SJSA1 (cell line): ENCODE results near the gene SPRTN. TPM values are rescaled to one million over a fixed set of nuclear protein-coding genes. Genes with fewer than 3 reads are reported as not detected.

Experiments
- DNase-seq, 2 experiments: peaks; one replicate each; pipeline ENCODE4 v3.0.0-alpha.2; 2015 to 2020; ENCODE audit warnings: low spot score in 2 of 2, low read depth in 1 of 2
- H3K27ac ChIP-seq: fragments of 250-450 bp; sonication (Bioruptor Pico); 2 replicates; pipeline ENCODE4 v1.5.1; 2020; ENCODE audit warnings: mild to moderate bottlenecking, moderate library complexity
- H3K27me3 ChIP-seq: fragments of 250-450 bp; sonication (Bioruptor Pico); replicated peaks from 2 replicates; pipeline ENCODE4 v1.5.1; 2020; ENCODE audit warnings: mild to moderate bottlenecking, moderate library complexity
- H3K36me3 ChIP-seq: fragments of 250-450 bp; sonication (Bioruptor Pico); 2 replicates; pipeline ENCODE4 v1.5.1; 2020; ENCODE audit warnings: mild to moderate bottlenecking
- H3K4me1 ChIP-seq: fragments of 250-450 bp; sonication (Bioruptor Pico); replicated peaks from 2 replicates; pipeline ENCODE4 v1.6.1; 2021; ENCODE audit warnings: mild to moderate bottlenecking
- H3K4me3 ChIP-seq: fragments of 250-450 bp; sonication (Bioruptor Pico); 2 replicates; pipeline ENCODE4 v1.5.1; 2020; ENCODE audit warnings: mild to moderate bottlenecking
- H3K9me3 ChIP-seq: fragments of 250-450 bp; sonication (Bioruptor Pico); replicated peaks from 2 replicates; pipeline ENCODE4 v1.5.1; 2020; ENCODE audit warnings: mild to moderate bottlenecking
- total RNA-seq: library from RNA; depleted of rRNA; stranded (reverse); fragments of >200 nt; shearing (Covaris generic); gene quantifications from 2 replicates; pipeline ENCODE4 v1.2.3, GENCODE V29; 2014

SPRTN gene
- total RNA-seq, 1 experiment from 2014 or later: 27.4 TPM

DNA sequence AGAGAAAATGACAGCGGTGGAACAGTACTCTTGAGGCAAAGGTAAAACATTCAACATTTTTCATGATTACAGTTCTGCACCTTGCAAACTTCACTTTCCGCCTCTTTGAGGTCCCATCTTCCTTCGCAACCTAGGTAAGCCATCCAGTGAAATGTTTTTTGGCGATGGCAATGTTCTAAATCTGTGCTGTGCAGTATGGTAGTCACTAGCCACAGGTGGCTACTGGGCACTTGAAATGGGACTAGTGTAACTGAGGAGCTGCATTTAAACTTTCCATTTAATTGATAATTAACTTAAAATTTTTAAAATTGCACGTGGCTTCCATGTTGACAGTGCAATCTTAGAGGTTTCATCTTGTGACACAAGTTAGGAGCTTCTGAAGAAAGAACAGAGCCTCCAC, 13.4 kb upstream of the SPRTN start:
- Histone ChIP-seq H3K4me3 (no peak overlapping the region), H3K36me3 (no peaks in the 10 kb centered on the region), H3K27ac (no peak overlapping the region), H3K9me3 (no peaks in the 10 kb centered on the region; the same call in 1 of the 2 replicates), H3K4me1 (no peaks in the 10 kb centered on the region), H3K27me3 (no peaks in the 10 kb centered on the region; the same call in 1 of the 2 replicates)
- no peak for DNase-seq

DNA sequence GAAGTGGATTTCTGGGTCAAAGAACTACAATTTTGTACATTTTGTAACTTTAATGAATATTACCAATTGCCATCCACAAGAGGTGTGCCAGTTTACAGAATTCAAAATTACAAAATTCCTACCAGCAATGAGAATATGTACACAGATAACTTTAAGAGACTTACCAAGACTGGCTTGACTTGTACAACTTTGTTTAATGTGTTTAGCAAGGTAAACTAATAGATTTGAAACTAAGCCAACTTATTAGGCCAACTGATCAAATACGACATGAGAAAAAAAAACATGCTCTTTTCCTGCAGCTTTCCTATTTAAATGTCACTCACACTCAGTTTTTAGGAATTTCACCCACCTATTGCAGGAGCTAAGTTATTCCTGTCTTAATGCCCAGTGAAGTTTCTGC, 11.8 kb upstream of the SPRTN start:
- Histone ChIP-seq H3K4me1 (no peaks in the 10 kb centered on the region), H3K9me3 (no peaks in the 10 kb centered on the region), H3K36me3 (no peaks in the 10 kb centered on the region), H3K4me3 (no peak overlapping the region), H3K27ac (no peak overlapping the region), H3K27me3 (no peaks in the 10 kb centered on the region; the same call in 1 of the 2 replicates)
- DNase-seq: no peak

DNA sequence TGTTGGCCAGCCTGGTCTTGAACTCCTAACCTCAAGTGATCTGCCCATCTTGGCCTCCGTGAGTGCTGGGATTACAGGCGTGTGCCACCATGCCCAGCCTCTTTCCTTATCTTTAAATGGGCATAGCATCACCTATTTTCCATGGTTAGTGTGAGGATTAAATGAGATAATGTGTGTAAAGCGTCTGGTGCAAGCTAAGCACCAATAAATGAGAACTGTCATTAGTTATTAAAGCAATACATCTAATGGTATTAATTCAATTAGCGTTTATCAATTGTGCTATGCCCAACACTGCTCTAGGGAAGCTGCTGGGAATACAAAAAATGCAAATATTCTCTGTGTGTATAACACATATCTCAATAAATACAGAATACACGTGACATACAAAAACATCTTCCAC, 10.5 kb upstream of the SPRTN start:
- Histone ChIP-seq H3K4me1 (no peaks in the 10 kb centered on the region), H3K4me3 (no peak overlapping the region), H3K9me3 (no peaks in the 10 kb centered on the region), H3K27ac (no peak overlapping the region), H3K36me3 (peaks cover under 1% of the 10 kb centered on the region), H3K27me3 (no peaks in the 10 kb centered on the region; the same call in 1 of the 2 replicates)
- DNase-seq: no peak

DNA sequence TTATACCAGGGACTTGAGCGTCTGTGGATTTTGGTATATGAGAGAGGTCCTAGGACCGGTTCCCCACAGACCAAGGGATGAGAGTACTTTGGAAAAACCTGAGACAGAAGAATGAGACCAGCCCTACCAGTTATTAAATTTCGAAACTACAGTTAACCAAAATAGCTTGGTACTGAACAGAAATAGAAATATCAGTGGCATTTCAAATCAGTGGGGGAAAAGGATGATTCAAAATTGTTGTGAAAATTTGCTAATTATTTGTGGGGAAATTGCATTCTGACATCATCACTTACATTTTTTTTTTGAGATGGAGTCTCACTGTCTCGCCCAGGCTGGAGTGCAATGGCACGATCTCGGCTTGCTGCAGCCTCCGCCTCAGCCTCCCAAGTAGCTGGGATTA, 8.6 kb upstream of the SPRTN start:
- Histone ChIP-seq H3K27ac (no peak overlapping the region), H3K36me3 (peaks cover 19% of the 10 kb centered on the region), H3K9me3 (no peaks in the 10 kb centered on the region), H3K4me3 (no peak overlapping the region), H3K4me1 (peaks cover 9% of the 10 kb centered on the region; the same call in 1 of the 2 replicates), H3K27me3 (no peaks in the 10 kb centered on the region; the same call in 1 of the 2 replicates)
- no peak for DNase-seq

DNA sequence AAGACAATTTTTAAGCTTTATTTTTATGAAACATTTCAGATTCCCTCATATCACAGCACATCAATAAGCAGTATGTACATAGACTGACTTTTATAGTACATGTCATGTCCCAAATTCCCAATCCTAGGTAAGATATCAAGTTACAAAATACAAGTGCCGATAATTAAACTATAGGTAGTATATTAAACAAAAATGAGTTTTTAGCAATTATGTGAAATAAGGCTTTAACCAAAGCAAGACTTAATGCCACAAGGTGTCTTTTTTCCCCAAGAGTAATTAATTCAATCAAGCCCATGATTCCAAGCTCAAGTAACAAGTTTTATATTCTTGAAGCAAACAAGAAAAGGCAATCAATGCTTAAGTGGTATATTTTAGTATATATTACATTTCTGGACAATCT, 5.3 kb upstream of the SPRTN start:
- Histone ChIP-seq H3K27ac (no peak overlapping the region), H3K27me3 (no peaks in the 10 kb centered on the region), H3K9me3 (no peaks in the 10 kb centered on the region), H3K4me1 (peaks cover 29% of the 10 kb centered on the region), H3K36me3 (peaks cover 32% of the 10 kb centered on the region), H3K4me3 (no peak overlapping the region)
- DNase-seq: no peak

DNA sequence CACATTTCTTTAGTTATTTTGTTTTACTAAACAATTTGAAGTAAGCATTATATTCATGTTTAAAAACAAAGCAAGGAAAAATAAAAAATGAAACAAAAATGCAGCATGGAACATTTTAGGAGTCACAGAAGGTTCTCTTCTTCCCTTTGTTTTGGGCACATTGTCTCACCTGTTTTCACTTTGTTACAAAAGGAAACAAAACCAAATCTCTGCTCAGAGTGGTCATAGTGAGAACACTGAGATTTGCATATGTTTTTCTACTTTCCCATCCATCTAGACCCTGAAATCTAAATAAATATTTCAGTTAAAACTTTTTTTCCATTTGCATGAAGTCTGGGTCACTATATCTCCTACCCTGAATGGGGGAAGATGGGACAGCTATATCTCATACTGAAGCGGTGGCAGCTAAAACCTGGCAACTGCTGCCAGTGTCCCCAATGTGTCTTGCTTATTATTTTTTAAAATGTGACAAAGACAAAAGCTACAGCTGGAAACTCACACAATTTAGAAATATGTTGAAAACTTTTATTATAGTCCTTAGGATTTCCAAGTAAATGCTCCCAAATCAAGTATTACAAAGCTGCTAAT, 3.9 kb upstream of the SPRTN start:
- H3K36me3 ChIP-seq: peaks cover 36% of the 10 kb centered on the region
- no peaks in the 10 kb centered on the region for H3K9me3 ChIP-seq
- no peak for DNase-seq
- peaks cover 32% of the 10 kb centered on the region for H3K4me1 ChIP-seq
- no peak overlapping the region for H3K4me3 ChIP-seq
- H3K27me3 ChIP-seq: no peaks in the 10 kb centered on the region
- no peak overlapping the region for H3K27ac ChIP-seq

DNA sequence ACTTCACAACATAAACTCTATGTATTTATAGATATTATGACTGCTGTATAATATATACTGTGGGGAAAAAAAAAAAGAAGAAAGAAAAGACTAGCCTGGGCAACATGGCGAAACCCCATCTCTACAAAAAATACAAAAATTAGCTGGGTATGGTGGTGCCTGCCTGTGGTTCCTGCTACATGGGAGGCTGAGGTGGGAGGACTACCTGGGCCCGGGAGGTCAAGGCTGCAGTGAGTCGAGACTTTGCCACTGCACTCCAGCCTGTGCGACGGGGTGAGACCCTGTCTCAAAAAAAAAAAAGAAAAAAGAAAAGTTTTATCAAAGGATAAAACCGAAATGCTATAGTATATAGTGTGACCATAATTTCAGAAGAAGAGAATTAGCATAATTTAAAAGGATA, 3.1 kb upstream of the SPRTN start:
- Histone ChIP-seq H3K36me3 (peaks cover 36% of the 10 kb centered on the region), H3K27me3 (no peaks in the 10 kb centered on the region), H3K9me3 (no peaks in the 10 kb centered on the region), H3K4me3 (no peak overlapping the region), H3K27ac (no peak overlapping the region), H3K4me1 (peaks cover 36% of the 10 kb centered on the region)
- DNase-seq: no peak

DNA sequence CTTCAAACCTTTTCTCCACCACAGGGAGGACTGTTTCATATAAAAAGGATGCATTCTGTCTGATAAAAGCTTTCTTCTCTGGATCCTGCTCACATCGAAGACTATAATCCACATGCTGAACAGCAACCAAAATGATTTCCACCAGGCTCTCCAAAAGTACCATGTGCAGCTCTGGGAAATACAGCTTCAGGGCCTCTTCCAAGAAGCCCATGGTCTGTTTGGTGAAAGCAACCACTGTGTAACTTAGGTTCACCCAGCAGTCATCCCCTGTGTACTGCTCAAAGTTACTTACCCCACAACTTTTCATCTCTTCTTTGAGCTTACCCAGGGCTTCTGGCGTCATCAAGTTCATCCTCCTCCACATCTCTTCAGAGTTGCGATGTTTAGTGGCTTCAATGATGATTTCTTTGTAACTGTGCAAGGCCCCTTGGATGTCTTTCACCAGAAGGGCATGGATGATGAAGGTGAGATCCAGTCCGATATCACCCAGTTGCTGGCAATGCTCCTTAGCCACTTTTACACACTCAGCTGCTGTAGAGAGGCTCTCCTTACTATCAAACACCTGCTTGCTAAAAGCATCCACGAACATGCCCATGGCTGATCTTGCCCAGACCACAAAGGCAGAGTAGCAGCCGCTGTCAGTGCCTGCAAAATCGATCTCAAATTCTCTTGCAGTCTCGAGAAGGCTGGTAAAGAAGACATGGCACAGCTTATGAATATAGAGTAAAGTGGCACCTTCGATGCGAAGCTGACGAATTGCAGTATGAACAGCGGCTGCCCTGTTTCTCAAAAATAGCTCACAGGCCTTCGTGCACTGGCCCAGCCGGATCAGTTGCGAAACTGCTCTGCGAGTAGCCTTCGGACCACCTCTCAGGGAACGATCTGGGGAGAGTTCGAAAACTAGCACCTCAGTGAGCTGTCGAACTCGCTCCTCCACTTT, 2.2 kb upstream of the SPRTN start:
- Histone ChIP-seq H3K27ac (no peak overlapping the region), H3K36me3 (peaks cover 43% of the 10 kb centered on the region), H3K27me3 (no peaks in the 10 kb centered on the region), H3K4me3 (peak overlapping the region; percentile 65), H3K9me3 (no peaks in the 10 kb centered on the region), H3K4me1 (peaks cover 36% of the 10 kb centered on the region)
- DNase-seq: no peak

DNA sequence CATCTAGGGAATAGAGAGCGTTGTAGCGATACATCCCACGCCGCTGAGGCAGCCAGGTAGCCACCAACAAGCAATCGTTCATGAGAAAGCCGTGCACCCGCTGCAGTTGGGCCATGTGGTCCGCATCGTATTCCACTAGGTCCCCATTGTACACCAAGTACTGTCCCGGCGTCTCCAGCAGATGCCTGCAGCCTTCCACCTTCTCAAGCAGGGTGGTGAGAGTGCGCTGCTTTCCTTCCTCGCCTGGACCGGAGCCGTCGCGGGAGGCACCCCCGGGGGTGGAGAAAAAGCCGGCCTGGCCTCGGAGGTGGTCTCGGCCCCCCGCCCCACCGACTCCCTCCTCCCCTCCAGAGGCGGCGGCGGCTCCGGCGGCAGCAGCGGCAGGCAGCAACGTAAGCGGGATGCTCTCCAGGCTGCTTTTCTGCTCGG, 1.0 kb upstream of the SPRTN start:
- peaks cover 36% of the 10 kb centered on the region for H3K4me1 ChIP-seq
- peak overlapping the region; percentile 94 for H3K27ac ChIP-seq
- no peaks in the 10 kb centered on the region for H3K9me3 ChIP-seq
- DNase-seq: no peak
- no peaks in the 10 kb centered on the region for H3K27me3 ChIP-seq
- peak overlapping the region; percentile 65 for H3K4me3 ChIP-seq
- peaks cover 54% of the 10 kb centered on the region for H3K36me3 ChIP-seq

DNA sequence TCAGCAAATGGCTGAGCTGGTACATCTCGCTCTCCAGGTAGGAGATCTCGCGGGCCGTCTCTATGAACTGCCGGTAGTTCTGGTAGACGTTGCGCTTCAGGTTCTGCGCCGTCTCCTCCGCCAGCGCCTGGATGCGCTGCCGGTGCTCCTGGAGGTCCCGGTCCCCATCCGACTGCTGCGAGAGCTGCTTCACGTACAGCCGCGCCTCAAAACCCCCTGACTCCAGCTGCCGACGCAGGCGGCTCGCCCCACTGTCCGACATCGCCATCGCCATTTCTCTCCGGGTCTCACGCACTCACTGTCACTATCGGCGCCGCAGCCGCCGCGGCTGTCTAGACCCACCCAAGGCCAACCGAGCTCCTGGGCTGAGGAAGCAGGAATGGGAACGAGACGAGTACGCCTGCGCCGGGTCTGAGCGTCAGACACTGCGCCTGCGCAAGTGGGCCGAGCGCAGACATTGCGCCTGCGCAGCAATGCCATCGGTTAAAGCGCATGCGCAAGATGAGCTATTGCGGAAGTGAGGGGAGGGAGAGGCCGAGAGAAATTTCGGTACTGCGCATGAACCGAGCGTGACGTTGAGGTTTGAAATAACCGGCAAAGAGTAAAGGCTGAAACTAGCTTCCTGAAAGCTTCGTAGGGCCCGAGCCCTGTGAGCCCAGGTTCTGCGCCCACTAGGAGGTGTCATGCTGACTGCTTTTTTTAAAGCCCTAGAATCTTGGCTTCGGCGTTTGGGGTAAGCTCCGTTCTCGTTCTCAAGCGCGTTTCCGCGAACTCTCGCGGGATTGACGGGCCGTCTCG, 422 bp upstream of the SPRTN start, which contains the start of gene EXOC8:
Gene EXOC8 (minus strand): TSS at position 381 of the 798 bp plus-strand sequence. CDS start 107 bp downstream, at position 274.
- H3K4me1 ChIP-seq: peaks cover 36% of the 10 kb centered on the region

DNA sequence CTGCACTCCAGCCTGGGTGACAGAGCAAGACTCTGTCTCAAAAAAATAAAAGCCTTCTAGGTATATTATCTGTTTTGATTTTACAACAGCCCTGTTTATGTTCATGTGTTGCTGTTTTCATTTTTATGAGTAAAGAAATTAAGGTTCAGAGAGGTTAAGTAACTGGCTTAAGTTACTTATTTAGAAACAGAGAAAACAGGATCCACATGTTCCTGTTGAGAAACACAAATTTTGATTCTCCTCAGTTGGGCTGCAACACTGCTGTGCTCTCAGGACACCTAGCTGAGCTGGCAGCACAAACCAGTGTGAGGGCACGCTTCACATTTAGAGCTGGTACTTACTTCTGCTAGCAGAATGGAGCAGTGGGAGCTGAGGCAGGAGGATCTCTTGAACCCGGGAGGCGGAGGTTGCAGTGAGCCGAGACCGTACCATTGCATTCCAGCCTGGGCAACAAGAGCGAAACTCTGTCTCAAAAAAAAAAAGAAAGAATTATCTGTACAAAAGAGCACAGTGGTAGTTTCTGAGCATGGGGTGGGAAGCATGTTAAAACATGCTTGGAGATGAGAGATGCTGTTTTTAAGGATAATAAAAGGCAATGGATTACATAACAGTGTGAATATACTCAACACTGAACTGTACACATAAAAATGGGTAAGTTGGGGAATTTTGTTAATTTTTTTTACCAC, 2.4 kb downstream of the SPRTN start:
- no peak overlapping the region for H3K27ac ChIP-seq
- no peak for DNase-seq

More for the DNA sequence above, 422 bp upstream of the SPRTN start, which contains the start of gene EXOC8:
- peak within 1 kb of the TSS; percentile 94 for H3K27ac ChIP-seq
- DNase-seq: peak; percentile 94 to 99
- peaks cover 59% of the 10 kb centered on the region for H3K36me3 ChIP-seq
- peak within 1 kb of the TSS; percentile 65 for H3K4me3 ChIP-seq
- no peaks in the 10 kb centered on the region for H3K9me3 ChIP-seq
- H3K27me3 ChIP-seq: no peaks in the 10 kb centered on the region

DNA sequence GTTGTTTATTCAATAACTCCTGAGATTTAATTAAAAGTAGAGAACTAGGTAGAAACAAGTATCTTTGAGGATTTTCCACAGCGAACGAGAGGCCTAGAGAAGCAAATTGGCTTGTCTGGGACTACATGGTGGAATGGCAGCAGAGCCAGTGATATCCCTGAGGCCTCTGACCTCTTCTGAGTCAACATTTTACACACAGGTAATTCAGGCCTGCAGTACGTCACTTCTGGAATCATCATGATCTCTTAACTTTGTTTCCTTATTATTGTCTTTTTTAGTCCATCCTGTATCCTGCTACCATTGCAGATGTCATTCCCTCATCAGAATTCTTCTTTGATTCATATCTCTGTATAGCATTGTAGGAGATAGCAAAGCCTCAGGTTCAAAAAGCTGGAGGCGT, 9.9 kb downstream of the SPRTN start:
- Histone ChIP-seq H3K36me3 (peaks cover 61% of the 10 kb centered on the region), H3K9me3 (no peaks in the 10 kb centered on the region)

More for the DNA sequence above, 2.4 kb downstream of the SPRTN start:
- Histone ChIP-seq H3K36me3 (peaks cover 50% of the 10 kb centered on the region), H3K27me3 (no peaks in the 10 kb centered on the region), H3K4me1 (peaks cover 22% of the 10 kb centered on the region), H3K9me3 (no peaks in the 10 kb centered on the region), H3K4me3 (no peak overlapping the region)

DNA sequence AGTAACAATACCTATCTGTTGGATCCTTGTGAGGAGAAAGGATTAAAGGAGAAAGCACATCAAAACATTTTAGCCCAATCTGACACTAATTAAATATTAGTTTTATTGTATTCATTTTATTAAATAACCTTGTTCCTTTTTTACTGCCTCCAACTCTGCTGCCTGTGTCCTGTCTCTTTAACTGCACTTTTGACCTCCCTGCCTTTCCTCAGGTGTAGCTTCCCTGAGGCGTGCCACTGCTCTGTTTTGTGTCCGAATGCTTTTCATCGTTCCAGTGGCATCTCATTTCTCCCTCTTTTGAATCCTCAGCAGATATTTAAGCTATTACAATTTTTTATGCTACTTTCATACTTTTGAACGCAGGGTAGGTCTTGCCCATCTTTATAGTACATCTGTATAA, 10.3 kb downstream of the SPRTN start:
- Histone ChIP-seq H3K4me3 (no peak overlapping the region), H3K36me3 (peaks cover 61% of the 10 kb centered on the region), H3K27ac (no peak overlapping the region), H3K27me3 (no peaks in the 10 kb centered on the region), H3K4me1 (no peaks in the 10 kb centered on the region), H3K9me3 (no peaks in the 10 kb centered on the region)
- DNase-seq: no peak

More for the DNA sequence above, 9.9 kb downstream of the SPRTN start:
- Histone ChIP-seq H3K4me3 (no peak overlapping the region), H3K27me3 (no peaks in the 10 kb centered on the region), H3K4me1 (no peaks in the 10 kb centered on the region), H3K27ac (no peak overlapping the region)
- DNase-seq: no peak
